Measurements from ENCODE around the gene MBTPS1. TPM values are rescaled to one million over a fixed set of nuclear protein-coding genes. Genes with fewer than 3 reads are reported as not detected.

Gene MBTPS1
- total and polyA plus RNA-seq, 9 of the 15 experiments (the other 6 are each of a cell fraction or from before 2014, with no cell fraction given): 2.8 to 57.6 (median 43.8) TPM

DNA sequence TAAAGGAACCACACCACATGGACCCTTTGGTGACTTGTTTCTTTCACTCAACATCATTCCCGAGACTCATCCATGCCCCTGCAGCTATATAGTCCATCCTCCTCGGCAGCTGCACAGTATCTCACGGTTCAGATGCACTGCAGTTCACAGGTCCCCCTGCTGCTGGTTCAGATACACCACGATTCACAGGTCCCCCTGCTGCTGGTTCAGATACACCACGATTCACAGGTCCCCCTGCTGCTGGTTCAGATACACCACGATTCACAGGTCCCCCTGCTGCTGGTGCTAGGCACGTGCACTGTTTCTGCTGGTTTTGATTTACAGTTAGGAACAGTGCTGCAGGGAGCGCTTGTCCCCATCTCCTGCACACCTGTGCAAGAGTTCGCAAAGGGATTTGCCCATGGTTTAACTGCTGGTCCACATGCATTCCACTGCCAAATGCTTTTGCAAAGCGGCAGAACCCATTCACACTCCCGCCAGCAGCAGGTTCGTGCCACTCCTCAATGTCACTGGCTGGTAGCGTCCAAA lies 24.5 kb upstream of the MBTPS1 start (continued):
- TF ChIP-seq, protein P1, sequence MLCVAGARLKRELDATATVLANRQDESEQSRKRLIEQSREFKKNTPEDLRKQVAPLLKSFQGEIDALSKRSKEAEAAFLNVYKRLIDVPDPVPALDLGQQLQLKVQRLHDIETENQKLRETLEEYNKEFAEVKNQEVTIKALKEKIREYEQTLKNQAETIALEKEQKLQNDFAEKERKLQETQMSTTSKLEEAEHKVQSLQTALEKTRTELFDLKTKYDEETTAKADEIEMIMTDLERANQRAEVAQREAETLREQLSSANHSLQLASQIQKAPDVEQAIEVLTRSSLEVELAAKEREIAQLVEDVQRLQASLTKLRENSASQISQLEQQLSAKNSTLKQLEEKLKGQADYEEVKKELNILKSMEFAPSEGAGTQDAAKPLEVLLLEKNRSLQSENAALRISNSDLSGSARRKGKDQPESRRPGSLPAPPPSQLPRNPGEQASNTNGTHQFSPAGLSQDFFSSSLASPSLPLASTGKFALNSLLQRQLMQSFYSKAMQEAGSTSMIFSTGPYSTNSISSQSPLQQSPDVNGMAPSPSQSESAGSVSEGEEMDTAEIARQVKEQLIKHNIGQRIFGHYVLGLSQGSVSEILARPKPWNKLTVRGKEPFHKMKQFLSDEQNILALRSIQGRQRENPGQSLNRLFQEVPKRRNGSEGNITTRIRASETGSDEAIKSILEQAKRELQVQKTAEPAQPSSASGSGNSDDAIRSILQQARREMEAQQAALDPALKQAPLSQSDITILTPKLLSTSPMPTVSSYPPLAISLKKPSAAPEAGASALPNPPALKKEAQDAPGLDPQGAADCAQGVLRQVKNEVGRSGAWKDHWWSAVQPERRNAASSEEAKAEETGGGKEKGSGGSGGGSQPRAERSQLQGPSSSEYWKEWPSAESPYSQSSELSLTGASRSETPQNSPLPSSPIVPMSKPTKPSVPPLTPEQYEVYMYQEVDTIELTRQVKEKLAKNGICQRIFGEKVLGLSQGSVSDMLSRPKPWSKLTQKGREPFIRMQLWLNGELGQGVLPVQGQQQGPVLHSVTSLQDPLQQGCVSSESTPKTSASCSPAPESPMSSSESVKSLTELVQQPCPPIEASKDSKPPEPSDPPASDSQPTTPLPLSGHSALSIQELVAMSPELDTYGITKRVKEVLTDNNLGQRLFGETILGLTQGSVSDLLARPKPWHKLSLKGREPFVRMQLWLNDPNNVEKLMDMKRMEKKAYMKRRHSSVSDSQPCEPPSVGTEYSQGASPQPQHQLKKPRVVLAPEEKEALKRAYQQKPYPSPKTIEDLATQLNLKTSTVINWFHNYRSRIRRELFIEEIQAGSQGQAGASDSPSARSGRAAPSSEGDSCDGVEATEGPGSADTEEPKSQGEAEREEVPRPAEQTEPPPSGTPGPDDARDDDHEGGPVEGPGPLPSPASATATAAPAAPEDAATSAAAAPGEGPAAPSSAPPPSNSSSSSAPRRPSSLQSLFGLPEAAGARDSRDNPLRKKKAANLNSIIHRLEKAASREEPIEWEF (CRISPR knock-in tag; IDR thresholded peaks at IDR 0.05): no peak
- TF ChIP-seq, protein P2, sequence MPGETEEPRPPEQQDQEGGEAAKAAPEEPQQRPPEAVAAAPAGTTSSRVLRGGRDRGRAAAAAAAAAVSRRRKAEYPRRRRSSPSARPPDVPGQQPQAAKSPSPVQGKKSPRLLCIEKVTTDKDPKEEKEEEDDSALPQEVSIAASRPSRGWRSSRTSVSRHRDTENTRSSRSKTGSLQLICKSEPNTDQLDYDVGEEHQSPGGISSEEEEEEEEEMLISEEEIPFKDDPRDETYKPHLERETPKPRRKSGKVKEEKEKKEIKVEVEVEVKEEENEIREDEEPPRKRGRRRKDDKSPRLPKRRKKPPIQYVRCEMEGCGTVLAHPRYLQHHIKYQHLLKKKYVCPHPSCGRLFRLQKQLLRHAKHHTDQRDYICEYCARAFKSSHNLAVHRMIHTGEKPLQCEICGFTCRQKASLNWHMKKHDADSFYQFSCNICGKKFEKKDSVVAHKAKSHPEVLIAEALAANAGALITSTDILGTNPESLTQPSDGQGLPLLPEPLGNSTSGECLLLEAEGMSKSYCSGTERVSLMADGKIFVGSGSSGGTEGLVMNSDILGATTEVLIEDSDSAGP (CRISPR knock-in tag; IDR thresholded peaks at IDR 0.05): no peak
- TF ChIP-seq, protein P3, sequence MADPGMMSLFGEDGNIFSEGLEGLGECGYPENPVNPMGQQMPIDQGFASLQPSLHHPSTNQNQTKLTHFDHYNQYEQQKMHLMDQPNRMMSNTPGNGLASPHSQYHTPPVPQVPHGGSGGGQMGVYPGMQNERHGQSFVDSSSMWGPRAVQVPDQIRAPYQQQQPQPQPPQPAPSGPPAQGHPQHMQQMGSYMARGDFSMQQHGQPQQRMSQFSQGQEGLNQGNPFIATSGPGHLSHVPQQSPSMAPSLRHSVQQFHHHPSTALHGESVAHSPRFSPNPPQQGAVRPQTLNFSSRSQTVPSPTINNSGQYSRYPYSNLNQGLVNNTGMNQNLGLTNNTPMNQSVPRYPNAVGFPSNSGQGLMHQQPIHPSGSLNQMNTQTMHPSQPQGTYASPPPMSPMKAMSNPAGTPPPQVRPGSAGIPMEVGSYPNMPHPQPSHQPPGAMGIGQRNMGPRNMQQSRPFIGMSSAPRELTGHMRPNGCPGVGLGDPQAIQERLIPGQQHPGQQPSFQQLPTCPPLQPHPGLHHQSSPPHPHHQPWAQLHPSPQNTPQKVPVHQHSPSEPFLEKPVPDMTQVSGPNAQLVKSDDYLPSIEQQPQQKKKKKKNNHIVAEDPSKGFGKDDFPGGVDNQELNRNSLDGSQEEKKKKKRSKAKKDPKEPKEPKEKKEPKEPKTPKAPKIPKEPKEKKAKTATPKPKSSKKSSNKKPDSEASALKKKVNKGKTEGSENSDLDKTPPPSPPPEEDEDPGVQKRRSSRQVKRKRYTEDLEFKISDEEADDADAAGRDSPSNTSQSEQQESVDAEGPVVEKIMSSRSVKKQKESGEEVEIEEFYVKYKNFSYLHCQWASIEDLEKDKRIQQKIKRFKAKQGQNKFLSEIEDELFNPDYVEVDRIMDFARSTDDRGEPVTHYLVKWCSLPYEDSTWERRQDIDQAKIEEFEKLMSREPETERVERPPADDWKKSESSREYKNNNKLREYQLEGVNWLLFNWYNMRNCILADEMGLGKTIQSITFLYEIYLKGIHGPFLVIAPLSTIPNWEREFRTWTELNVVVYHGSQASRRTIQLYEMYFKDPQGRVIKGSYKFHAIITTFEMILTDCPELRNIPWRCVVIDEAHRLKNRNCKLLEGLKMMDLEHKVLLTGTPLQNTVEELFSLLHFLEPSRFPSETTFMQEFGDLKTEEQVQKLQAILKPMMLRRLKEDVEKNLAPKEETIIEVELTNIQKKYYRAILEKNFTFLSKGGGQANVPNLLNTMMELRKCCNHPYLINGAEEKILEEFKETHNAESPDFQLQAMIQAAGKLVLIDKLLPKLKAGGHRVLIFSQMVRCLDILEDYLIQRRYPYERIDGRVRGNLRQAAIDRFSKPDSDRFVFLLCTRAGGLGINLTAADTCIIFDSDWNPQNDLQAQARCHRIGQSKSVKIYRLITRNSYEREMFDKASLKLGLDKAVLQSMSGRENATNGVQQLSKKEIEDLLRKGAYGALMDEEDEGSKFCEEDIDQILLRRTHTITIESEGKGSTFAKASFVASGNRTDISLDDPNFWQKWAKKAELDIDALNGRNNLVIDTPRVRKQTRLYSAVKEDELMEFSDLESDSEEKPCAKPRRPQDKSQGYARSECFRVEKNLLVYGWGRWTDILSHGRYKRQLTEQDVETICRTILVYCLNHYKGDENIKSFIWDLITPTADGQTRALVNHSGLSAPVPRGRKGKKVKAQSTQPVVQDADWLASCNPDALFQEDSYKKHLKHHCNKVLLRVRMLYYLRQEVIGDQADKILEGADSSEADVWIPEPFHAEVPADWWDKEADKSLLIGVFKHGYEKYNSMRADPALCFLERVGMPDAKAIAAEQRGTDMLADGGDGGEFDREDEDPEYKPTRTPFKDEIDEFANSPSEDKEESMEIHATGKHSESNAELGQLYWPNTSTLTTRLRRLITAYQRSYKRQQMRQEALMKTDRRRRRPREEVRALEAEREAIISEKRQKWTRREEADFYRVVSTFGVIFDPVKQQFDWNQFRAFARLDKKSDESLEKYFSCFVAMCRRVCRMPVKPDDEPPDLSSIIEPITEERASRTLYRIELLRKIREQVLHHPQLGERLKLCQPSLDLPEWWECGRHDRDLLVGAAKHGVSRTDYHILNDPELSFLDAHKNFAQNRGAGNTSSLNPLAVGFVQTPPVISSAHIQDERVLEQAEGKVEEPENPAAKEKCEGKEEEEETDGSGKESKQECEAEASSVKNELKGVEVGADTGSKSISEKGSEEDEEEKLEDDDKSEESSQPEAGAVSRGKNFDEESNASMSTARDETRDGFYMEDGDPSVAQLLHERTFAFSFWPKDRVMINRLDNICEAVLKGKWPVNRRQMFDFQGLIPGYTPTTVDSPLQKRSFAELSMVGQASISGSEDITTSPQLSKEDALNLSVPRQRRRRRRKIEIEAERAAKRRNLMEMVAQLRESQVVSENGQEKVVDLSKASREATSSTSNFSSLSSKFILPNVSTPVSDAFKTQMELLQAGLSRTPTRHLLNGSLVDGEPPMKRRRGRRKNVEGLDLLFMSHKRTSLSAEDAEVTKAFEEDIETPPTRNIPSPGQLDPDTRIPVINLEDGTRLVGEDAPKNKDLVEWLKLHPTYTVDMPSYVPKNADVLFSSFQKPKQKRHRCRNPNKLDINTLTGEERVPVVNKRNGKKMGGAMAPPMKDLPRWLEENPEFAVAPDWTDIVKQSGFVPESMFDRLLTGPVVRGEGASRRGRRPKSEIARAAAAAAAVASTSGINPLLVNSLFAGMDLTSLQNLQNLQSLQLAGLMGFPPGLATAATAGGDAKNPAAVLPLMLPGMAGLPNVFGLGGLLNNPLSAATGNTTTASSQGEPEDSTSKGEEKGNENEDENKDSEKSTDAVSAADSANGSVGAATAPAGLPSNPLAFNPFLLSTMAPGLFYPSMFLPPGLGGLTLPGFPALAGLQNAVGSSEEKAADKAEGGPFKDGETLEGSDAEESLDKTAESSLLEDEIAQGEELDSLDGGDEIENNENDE (IDR thresholded peaks at IDR 0.05; ENCODE audit: low read depth, low read length): no peak
- TF ChIP-seq MYC (IDR thresholded peaks at IDR 0.05; ENCODE audit: low read depth, low read length): peak; percentile 43
- TF ChIP-seq MYC (CRISPR knock-in tag; IDR thresholded peaks at IDR 0.05; ENCODE audit: borderline replicate concordance, low read depth): no peak
- TF ChIP-seq CBFA2T2 (conservative IDR thresholded peaks at IDR 0.05): peak; percentile 84
- TF ChIP-seq GATAD2A (IDR thresholded peaks at IDR 0.05): 0 out of 2 replicates have a peak, but pooled peaks have one; percentile 42
- no peak for TF ChIP-seq MAFG (tag; conservative IDR thresholded peaks at IDR 0.05)
- peak; percentile 42; the same call in 1 of the 2 replicates for TF ChIP-seq NCOR1 (IDR thresholded peaks at IDR 0.05)
- no peak for TF ChIP-seq NFYB (IDR thresholded peaks at IDR 0.05; ENCODE audit: extremely low read depth, insufficient read length)
